Measurements from ENCODE around the gene TRMO.

The TRMO gene

GRCh38 chr9:97856857-97857605, 65.3 kb downstream of the TRMO start:
- TF ChIP-seq ZNF384 (IDR thresholded peaks at IDR 0.05) (no peak), NFRKB (IDR thresholded peaks at IDR 0.05) (no peak), FOXA1 (IDR thresholded peaks at IDR 0.05) (no peak), HDGF (IDR thresholded peaks at IDR 0.05; ENCODE audit: borderline replicate concordance) (no peak), CTBP1 (IDR thresholded peaks at IDR 0.05; ENCODE audit: borderline replicate concordance) (no peak), ELF4 (IDR thresholded peaks at IDR 0.05) (no peak), LEF1 (IDR thresholded peaks at IDR 0.05; ENCODE audit: borderline replicate concordance) (no peak), FOXM1 (IDR thresholded peaks at IDR 0.05; ENCODE audit: borderline replicate concordance) (no peak), L3MBTL2 (conservative IDR thresholded peaks at IDR 0.05) (no peak), FOXK2 (IDR thresholded peaks at IDR 0.05) (no peak), TARDBP (IDR thresholded peaks at IDR 0.05) (no peak), SP1 (IDR thresholded peaks at IDR 0.05) (no peak), ARNT (IDR thresholded peaks at IDR 0.05) (no peak), BHLHE40 (IDR thresholded peaks at IDR 0.05; ENCODE audit: borderline replicate concordance) (no peak), PKNOX1 (IDR thresholded peaks at IDR 0.05) (no peak)
- POLR2A ChIA-PET: no interaction called here
- DNase-seq (ENCODE audit: extremely low spot score): no peak
- CTCF ChIA-PET: no interaction called here

GRCh38 chr9:97855899-97856298, 66.4 kb downstream of the TRMO start:
- TF ChIP-seq FOXK2 (IDR thresholded peaks at IDR 0.05) (no peak), SP1 (IDR thresholded peaks at IDR 0.05) (no peak), SUZ12 (IDR thresholded peaks at IDR 0.05) (no peak), CTBP1 (IDR thresholded peaks at IDR 0.05; ENCODE audit: borderline replicate concordance) (no peak), BHLHE40 (IDR thresholded peaks at IDR 0.05; ENCODE audit: borderline replicate concordance) (no peak), ZNF384 (IDR thresholded peaks at IDR 0.05) (no peak), NFRKB (IDR thresholded peaks at IDR 0.05) (no peak), ELF4 (IDR thresholded peaks at IDR 0.05) (no peak), HDGF (IDR thresholded peaks at IDR 0.05; ENCODE audit: borderline replicate concordance) (no peak), FOXM1 (IDR thresholded peaks at IDR 0.05; ENCODE audit: borderline replicate concordance) (no peak), ARNT (IDR thresholded peaks at IDR 0.05) (no peak)
- POLR2A ChIA-PET: no interaction called here
- DNase-seq (ENCODE audit: extremely low spot score): no peak
- CTCF ChIA-PET: no interaction called here

GRCh38 chr9:97855486-97855875, 66.8 kb downstream of the TRMO start:
- ChIA-PET CTCF (no interaction called here), POLR2A (no interaction called here)
- TF ChIP-seq ELF4 (IDR thresholded peaks at IDR 0.05): no peak
- TF ChIP-seq FOXK2 (IDR thresholded peaks at IDR 0.05): no peak
- TF ChIP-seq FOXA1 (IDR thresholded peaks at IDR 0.05): no peak
- no peak for TF ChIP-seq SUZ12 (IDR thresholded peaks at IDR 0.05)
- DNase-seq (ENCODE audit: extremely low spot score): peak; percentile 3

GRCh38 chr9:97854696-97855485, 67.4 kb downstream of the TRMO start:
- ChIA-PET POLR2A (no interaction called here), CTCF (no interaction called here)
- no peak for DNase-seq (ENCODE audit: extremely low spot score)
- TF ChIP-seq HDGF (IDR thresholded peaks at IDR 0.05; ENCODE audit: borderline replicate concordance): no peak
- TF ChIP-seq FOXM1 (IDR thresholded peaks at IDR 0.05; ENCODE audit: borderline replicate concordance): no peak
- TF ChIP-seq ARNT (IDR thresholded peaks at IDR 0.05): no peak
- TF ChIP-seq FOXK2 (IDR thresholded peaks at IDR 0.05): no peak
- no peak for TF ChIP-seq L3MBTL2 (conservative IDR thresholded peaks at IDR 0.05)
- no peak for TF ChIP-seq NFRKB (IDR thresholded peaks at IDR 0.05)
- TF ChIP-seq TARDBP (IDR thresholded peaks at IDR 0.05): no peak
- TF ChIP-seq PKNOX1 (IDR thresholded peaks at IDR 0.05): no peak
- no peak for TF ChIP-seq ELF4 (IDR thresholded peaks at IDR 0.05)
- TF ChIP-seq SP1 (IDR thresholded peaks at IDR 0.05): no peak

All from HEK293T (cell line).